GM12878 (cell line): ENCODE data around the gene MESP2. TPM values are rescaled to one million over a fixed set of nuclear protein-coding genes. Genes with fewer than 3 reads are reported as not detected.

Experiments used
- ATAC-seq: fragments of 200-7000 bp; cut with Tn5 transposase; 3 replicates; pipeline ENCODE4 v1.9.1; 2020; ENCODE audit warnings: mild to moderate bottlenecking, moderate library complexity
- BruUV-seq: library from RNA; stranded (reverse); fragments of 400-500 nt; replicated peaks from 2 replicates; lab custom pipeline; 2021; lab: Mats Ljungman, UMichigan
- CTCF ChIA-PET: fragments of 300-600 bp; sonication (Branson Sonifier 250); formaldehyde crosslinking; extraction: SDS; loops from one replicate; lab custom pipeline; 2021; ENCODE audit warnings: inconsistent platforms; lab: Yijun Ruan, JAX
- POLR2A ChIA-PET: fragments of 350-600 bp; formaldehyde crosslinking; extraction: SDS; loops from one replicate; lab custom pipeline; 2021; ENCODE audit warnings: inconsistent platforms; lab: Charles Lee
- RAD21 ChIA-PET: fragments of 300-600 bp; sonication (Branson Sonifier 250); formaldehyde crosslinking; loops from one replicate; lab custom pipeline; 2023; ENCODE audit warnings: antibody characterized with exemption; ENCODE audit not compliant: unreplicated experiment; lab: Charles Lee
- SMC1A ChIA-PET: fragments of 300-600 bp; sonication (Branson Sonifier 250); formaldehyde crosslinking; loops from one replicate; lab custom pipeline; 2023; ENCODE audit not compliant: unreplicated experiment, uncharacterized antibody; lab: Charles Lee
- DNase-seq: peaks from one replicate; pipeline ENCODE4 v3.0.0-alpha.2; 2011; ENCODE audit warnings: low read depth, low spot score
- FAIRE-seq: peaks from 3 replicates; lab custom pipeline; 2011; peaks lifted over from hg19 to GRCh38; lab: Jason Lieb, UNC
- H2AFZ ChIP-seq: 2 replicates; pipeline ENCODE4 v1.6.0; 2011; ENCODE audit warnings: low read depth, low read length, control low read depth; ENCODE audit not compliant: control insufficient read depth
- H3K27ac ChIP-seq: 2 replicates; pipeline ENCODE4 v1.5.1; 2011; ENCODE audit warnings: control low read depth; ENCODE audit not compliant: control insufficient read depth, insufficient read depth
- H3K27me3 ChIP-seq, 2 experiments: replicated peaks in 1 of 2; 2 replicates each; pipeline versions ENCODE4 v1.6.0 to v1.6.1; 2011; ENCODE audit warnings: low read length in 1 of 2; ENCODE audit not compliant: control insufficient read depth in 2 of 2, insufficient read depth in 2 of 2
- H3K36me3 ChIP-seq, 2 experiments: 2 replicates each; pipeline ENCODE4 v1.5.1; 2011; ENCODE audit warnings: low read length in 1 of 2; ENCODE audit not compliant: control insufficient read depth in 2 of 2, insufficient read depth in 2 of 2
- H3K4me1 ChIP-seq: 2 replicates; pipeline ENCODE4 v1.6.1; 2011; ENCODE audit warnings: mild to moderate bottlenecking, low read length, moderate library complexity, mixed read lengths; ENCODE audit not compliant: control insufficient read depth, insufficient read depth
- H3K4me2 ChIP-seq: 2 replicates; pipeline ENCODE4 v1.6.0; 2011; ENCODE audit warnings: control low read depth; ENCODE audit not compliant: control insufficient read depth, insufficient read depth
- H3K4me3 ChIP-seq: fragments of 200-600 bp; sonication (generic); 2 replicates; pipeline ENCODE4 v1.5.1; 2016
- H3K79me2 ChIP-seq: 2 replicates; pipeline ENCODE4 v1.6.0; 2011; ENCODE audit warnings: low read length; ENCODE audit not compliant: control insufficient read depth, insufficient read depth
- H3K9ac ChIP-seq: 2 replicates; pipeline ENCODE4 v1.8.0; 2011; ENCODE audit warnings: low read length, control low read depth, mixed read lengths; ENCODE audit not compliant: control insufficient read depth, insufficient read depth
- H3K9me3 ChIP-seq: replicated peaks from 3 replicates; pipeline ENCODE4 v1.5.1; 2011; ENCODE audit warnings: mild to moderate bottlenecking, low read length; ENCODE audit not compliant: control insufficient read depth, insufficient read depth
- H4K20me1 ChIP-seq: 2 replicates; pipeline ENCODE4 v1.6.0; 2011; ENCODE audit not compliant: control insufficient read depth, insufficient read depth
- BCLAF1 ChIP-seq: fragments of 450-650 bp; IDR thresholded peaks from 2 replicates; pipeline ENCODE4 v1.6.1; 2017; ENCODE audit warnings: antibody characterized with exemption, mild to moderate bottlenecking, moderate library complexity
- CHD4 ChIP-seq: fragments of 200-600 bp; sonication (generic); IDR thresholded peaks from 2 replicates; pipeline ENCODE4 v1.6.1; 2016; ENCODE audit warnings: mild to moderate bottlenecking
- HDAC2 ChIP-seq: fragments of 200-600 bp; sonication (generic); IDR thresholded peaks from 2 replicates; pipeline ENCODE4 v1.6.1; 2017
- NR2C2 ChIP-seq: IDR thresholded peaks from 2 replicates; pipeline ENCODE4 v1.6.1; 2011; ENCODE audit warnings: borderline replicate concordance, low read depth; ENCODE audit not compliant: control insufficient read depth, insufficient read length
- NRF1 ChIP-seq: conservative IDR thresholded peaks from 2 replicates; pipeline ENCODE4 v1.6.1; 2011; ENCODE audit warnings: mild to moderate bottlenecking, low read depth, low read length, improper control_type of control experiment
- PKNOX1 ChIP-seq: fragments of 450-650 bp; IDR thresholded peaks from 2 replicates; pipeline ENCODE4 v1.6.1; 2016; ENCODE audit warnings: mild to moderate bottlenecking
- RBBP5 ChIP-seq: fragments of 200-600 bp; sonication (generic); conservative IDR thresholded peaks from 2 replicates; pipeline ENCODE4 v1.6.1; 2016
- RCOR1 ChIP-seq: conservative IDR thresholded peaks from 2 replicates; pipeline ENCODE4 v1.6.1; 2012; ENCODE audit warnings: low read depth, low read length, improper control_type of control experiment
- SIX5 ChIP-seq: IDR thresholded peaks from 2 replicates; pipeline ENCODE4 v1.6.1; 2011; ENCODE audit warnings: mild to moderate bottlenecking, low read depth, low read length, moderate library complexity; ENCODE audit not compliant: severe bottlenecking
- STAT1 ChIP-seq: fragments of 450-650 bp; conservative IDR thresholded peaks from 2 replicates; pipeline ENCODE4 v1.6.1; 2014; ENCODE audit warnings: antibody characterized with exemption, mild to moderate bottlenecking
- whole genome bisulfite sequencing: methylation state at CpG from one replicate; pipeline ENCODE4 v1.1.6; 2016; ENCODE audit warnings: low lambda C conversion rate; ENCODE audit not compliant: insufficient replicate concordance, insufficient coverage; ENCODE audit errors: missing lambda C conversion rate; 5-methylcytosine and 5-hydroxymethylcytosine counted together
- in situ Hi-C: fragments of 300-500 bp; cut with MboI; formaldehyde crosslinking; loops from 9 replicates; pipeline ENCODE4 v1.14.3; 2018; ENCODE audit warnings: mixed read lengths
- intact Hi-C: fragments of 100-400 bp; cut with micrococcal nuclease; formaldehyde crosslinking; loops from one replicate; pipeline ENCODE4 v1.14.2; 2022; ENCODE audit not compliant: unreplicated experiment
- polyA plus RNA-seq, 11 experiments: library from polyadenylated mRNA; depleted of rRNA in 4 of 11; unstranded in 6 of 11; stranded (reverse) in 5 of 11; fragments of >200 nt; fragmentation: Nextera tagmentation in 4 of 11; fragmentation: Illumina TruSeq in 1 of 11; extraction: Ambion mirVana in 4 of 11; extraction: Trizol in 1 of 11; gene quantifications; 1 replicate in 1 of 11; 2 replicates in 10 of 11; pipeline versions ENCODE4 v1.2.1 to v1.2.3, GENCODE V29; 2011 to 2016; ENCODE audit warnings: inconsistent platforms in 2 of 11, missing spikeins in 2 of 11, low read depth in 1 of 11
- total RNA-seq, 4 experiments: library from RNA; depleted of rRNA in 3 of 4; stranded (reverse); fragments of >200 nt in 3 of 4; fragmentation: Illumina TruSeq in 1 of 4; extraction: Trizol in 1 of 4; gene quantifications; 2 replicates each; pipeline versions ENCODE4 v1.2.1 to v1.2.3, GENCODE V29; 2013 to 2021
- TF ChIP-seq, protein P1 (sequence below): IDR thresholded peaks from 2 replicates; pipeline ENCODE4 v1.6.1; 2012; ENCODE audit warnings: low read depth, low read length, improper control_type of control experiment

MESP2 gene
- total and polyA plus RNA-seq, 10 of the 15 experiments (the other 5 are each of a cell fraction or from before 2014, with no cell fraction given): 0.04 TPM; not detected in 9

DNA sequence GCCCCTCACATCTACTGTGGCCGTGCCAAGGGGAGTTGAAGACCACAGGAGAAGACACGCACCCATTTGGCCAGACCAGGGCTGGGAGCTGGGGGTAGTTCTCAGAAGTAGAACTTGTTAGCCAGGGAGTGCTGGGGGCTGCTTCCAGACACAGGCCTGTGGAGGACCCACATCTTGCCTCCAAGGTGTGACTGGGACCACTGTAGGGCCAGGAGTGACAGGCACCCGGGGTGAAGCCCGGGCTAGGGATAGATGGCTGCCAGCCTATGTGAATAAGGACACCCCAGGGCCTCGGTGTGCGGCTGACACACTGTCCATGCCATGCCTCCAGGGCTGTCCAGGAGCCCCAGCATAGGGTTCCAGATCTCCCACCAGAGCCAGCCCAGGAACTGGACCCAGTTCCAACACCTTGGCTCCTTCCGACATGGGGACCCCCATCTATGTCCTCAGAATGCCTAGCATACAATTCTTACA lies 36.8 kb downstream of the MESP2 start:
- H3K27me3 ChIP-seq: peaks cover 5 to 6% of the 10 kb centered on the region in 2 experiments; a peak in 3 of 4 replicates
- RAD21 ChIA-PET: interaction anchor here (1.3 kb wide), 1 partner anchor 62 kb away, joined by 3 read pairs; no protein-coding TSS in a partner anchor
- no peak overlapping the region for H2AFZ ChIP-seq
- BruUV-seq: no TSS peak
- no peaks in the 10 kb centered on the region for H3K79me2 ChIP-seq
- 75% methylated on average over 7 of the region's 7 CpGs for WGBS
- POLR2A ChIA-PET: no interaction called here
- in situ Hi-C loops: no loop called here
- TF ChIP-seq, protein P1, sequence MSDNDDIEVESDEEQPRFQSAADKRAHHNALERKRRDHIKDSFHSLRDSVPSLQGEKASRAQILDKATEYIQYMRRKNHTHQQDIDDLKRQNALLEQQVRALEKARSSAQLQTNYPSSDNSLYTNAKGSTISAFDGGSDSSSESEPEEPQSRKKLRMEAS: no peak
- TF ChIP-seq PKNOX1: no peak
- TF ChIP-seq SIX5: no peak
- no peak for TF ChIP-seq BCLAF1
- TF ChIP-seq RCOR1: no peak
- no peak for TF ChIP-seq NR2C2
- no peak for TF ChIP-seq STAT1
- TF ChIP-seq HDAC2: no peak
- TF ChIP-seq RBBP5: no peak
- no peak for TF ChIP-seq CHD4
- no peak for TF ChIP-seq NRF1
- DNase-seq (no peak), ATAC-seq (no peak), FAIRE-seq (no peak)
- CTCF ChIA-PET: interaction anchor here (0.6 to 0.7 kb wide), 2 partner anchors 53 to 64 kb away, joined by 3 read pairs; no protein-coding TSS in a partner anchor
- H4K20me1 ChIP-seq: no peaks in the 10 kb centered on the region
- H3K36me3 ChIP-seq: no peaks in the 10 kb centered on the region
- no peak overlapping the region for H3K4me3 ChIP-seq
- H3K4me2 ChIP-seq: no peak overlapping the region
- SMC1A ChIA-PET: no interaction called here
- H3K9me3 ChIP-seq: no peaks in the 10 kb centered on the region; the same call in 2 of the 3 replicates
- intact Hi-C loops: no loop called here
- H3K27ac ChIP-seq: no peak overlapping the region
- H3K9ac ChIP-seq: no peak overlapping the region
- no peaks in the 10 kb centered on the region; the same call in 1 of the 2 replicates for H3K4me1 ChIP-seq
